GM21529 (cell line): ENCODE data around the gene ANKRD6.
A peak's percentile ranks its signal among the peaks of the same experiment; 100 is the strongest.

Source experiments
- ATAC-seq: cut with Tn5 transposase; IDR thresholded peaks from one replicate; pipeline ENCODE4 v1.9.1; 2021; ENCODE audit not compliant: unreplicated experiment

Gene ANKRD6

GRCh38 chr6:89464295-89464694 lies 31.3 kb downstream of the ANKRD6 start:
- ATAC-seq = no peak

GRCh38 chr6:89467437-89467836 lies 34.5 kb downstream of the ANKRD6 start:
- ATAC-seq = no peak

- ATAC-seq = no peak
Measured at GRCh38 chr6:89468998-89469397, 36.0 kb downstream of the ANKRD6 start.

DNA sequence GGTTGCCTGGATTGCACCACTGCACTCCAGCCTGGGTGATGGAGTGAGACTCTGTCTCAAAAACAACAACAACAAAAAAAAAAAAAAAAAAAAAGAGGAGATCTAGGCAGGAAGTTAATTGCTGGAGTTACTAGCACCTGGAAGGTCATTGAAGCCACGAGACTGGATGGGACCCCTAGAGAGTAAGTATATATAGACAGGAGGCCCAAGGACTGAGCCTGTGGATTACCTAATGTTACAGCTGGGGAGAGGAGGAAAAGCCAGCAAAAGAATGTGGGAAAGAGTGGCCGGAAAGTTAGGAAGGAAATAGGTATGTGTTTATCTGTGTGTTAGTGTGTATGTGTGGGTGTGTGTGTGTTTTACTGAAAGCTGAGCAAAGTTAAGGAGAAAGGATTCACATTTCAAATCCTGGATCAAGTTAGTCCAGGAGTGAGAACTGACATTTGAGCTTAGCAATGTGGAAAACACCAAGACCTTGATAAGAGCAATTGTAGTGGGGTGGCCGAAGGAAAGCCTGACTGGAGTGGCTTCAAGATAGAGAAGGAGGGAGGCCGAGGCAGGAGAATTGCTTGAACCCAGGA lies 38.4 kb downstream of the ANKRD6 start:
- no peak for ATAC-seq

DNA sequence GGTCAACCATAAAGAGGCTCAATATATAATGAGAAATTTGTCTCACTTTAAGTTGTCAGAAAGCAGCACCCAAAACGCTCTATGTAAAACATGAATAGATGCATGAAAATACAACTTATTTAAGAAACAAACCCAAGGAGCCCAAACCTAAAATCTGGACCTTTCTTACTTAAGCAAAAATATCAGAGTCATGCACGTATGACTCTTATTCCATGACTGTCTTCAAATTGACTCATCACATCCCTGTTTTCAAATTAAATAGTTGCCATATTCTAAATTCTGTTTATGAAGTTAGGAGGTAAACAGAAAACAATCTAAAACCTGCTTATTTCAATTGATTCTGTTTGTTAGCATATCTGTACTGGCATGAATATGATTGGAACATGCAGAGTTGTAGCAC lies 42.1 kb downstream of the ANKRD6 start:
- no peak for ATAC-seq

- ATAC-seq = peak; percentile 56
Measured at GRCh38 chr6:89475634-89476033, 42.7 kb downstream of the ANKRD6 start.

- no peak for ATAC-seq
Measured at GRCh38 chr6:89479897-89480296, 46.9 kb downstream of the ANKRD6 start.

GRCh38 chr6:89481695-89482094 lies 48.7 kb downstream of the ANKRD6 start:
- no peak for ATAC-seq

GRCh38 chr6:89482126-89482525 lies 49.2 kb downstream of the ANKRD6 start:
- no peak for ATAC-seq

- ATAC-seq = no peak
Measured at GRCh38 chr6:89483111-89483720, 50.3 kb downstream of the ANKRD6 start.

GRCh38 chr6:89485320-89485719 lies 52.4 kb downstream of the ANKRD6 start:
- ATAC-seq = no peak

- ATAC-seq = no peak
Measured at GRCh38 chr6:89487864-89488263, 54.9 kb downstream of the ANKRD6 start.

DNA sequence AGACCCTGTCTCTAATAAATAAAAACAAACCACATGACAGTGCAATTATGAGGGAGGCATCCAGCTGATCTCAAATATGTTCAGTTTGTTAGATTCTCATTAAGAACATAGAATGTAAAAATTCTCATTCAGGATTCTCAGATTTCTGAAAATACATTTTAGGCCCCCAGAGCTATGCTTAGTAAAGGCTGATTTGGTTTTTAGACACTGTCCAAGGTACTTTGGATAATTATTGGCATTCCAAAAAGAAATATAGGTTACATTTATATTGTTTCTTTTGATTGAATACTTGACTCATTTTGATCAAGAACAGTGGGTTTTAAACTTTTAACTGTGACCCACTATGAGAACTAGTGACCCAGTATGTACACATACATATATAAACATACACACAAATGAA lies 55.5 kb downstream of the ANKRD6 start:
- ATAC-seq = no peak

DNA sequence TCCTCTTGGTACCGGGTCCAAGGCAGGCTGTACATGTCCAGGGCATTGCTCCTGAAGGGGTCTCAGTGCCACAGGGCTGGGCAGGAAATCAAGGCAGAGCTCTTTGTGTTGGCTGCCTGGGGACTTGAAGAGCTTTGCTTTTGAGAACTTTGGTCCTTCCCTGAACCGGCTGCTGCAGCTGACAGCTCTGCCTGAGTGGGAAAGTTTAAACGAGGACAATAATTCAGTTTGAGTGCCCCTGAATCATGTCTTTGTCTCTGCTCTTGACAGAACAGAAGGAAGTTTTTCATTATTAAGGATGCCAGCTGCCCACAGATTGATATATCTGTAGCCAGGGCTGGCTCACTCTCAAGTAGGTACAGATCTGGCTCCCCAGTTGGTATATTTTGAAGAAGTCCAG lies 56.1 kb downstream of the ANKRD6 start:
- ATAC-seq = no peak

GRCh38 chr6:89492025-89492640 lies 59.2 kb downstream of the ANKRD6 start:
- ATAC-seq = no peak

DNA sequence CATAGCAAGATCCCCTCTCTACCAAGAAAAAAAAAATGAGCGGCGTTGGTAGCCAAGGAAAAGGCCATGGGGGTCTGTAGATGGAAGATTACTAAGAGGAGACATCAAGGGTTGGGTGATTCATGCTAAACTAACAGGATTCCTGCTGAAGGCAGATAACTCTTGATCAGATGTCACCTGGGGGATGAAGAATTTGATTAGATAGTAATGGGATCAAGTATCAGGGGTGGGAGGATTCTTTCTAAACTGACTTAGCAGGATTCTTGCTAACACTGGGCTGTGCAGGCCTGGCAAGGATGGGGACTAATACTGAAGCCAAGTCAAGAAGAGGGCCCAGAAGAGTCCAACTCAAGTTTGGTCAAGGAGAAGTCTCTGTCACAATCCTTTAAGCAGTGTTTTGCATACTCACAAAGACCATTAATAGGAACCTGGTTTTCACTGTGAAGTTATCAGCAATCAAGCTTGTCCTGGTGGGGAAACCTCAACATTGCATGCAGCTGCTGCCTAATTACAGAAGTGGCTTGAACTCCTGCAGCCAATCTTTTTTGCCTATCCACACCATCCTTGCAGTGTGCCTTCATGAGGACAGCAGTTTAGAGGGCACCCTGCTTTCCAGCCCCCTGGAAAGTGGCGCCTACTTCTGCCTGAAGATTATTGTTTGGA lies 61.3 kb downstream of the ANKRD6 start:
- ATAC-seq = no peak

DNA sequence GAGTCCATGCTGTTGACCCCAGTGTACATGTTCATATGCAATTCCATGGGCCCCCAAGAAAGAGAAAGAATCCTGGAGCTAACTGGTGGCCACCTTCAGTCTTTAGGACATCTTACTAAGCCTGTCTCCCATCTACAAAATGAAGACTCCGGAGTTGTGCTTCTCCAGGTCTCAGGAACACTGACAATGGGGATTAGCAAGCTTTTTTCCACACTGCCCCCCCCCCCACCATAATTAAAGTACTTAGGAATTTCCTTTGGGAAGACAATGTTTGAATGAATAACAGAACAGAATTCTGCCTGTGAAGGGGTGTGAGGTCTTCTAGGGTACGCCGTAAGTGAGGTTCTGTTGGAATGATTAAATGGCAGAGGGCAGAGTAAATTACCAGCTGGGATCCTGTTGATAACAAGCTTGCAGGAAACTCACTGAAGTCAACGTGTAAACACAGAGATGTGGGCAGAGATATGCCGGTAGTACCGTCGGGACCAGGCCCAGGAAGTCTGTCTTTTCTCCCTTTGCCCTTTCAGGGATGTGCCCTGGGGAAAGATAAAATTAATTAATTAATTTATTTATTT lies 63.1 kb downstream of the ANKRD6 start:
- ATAC-seq = no peak

GRCh38 chr6:89500611-89501010 lies 67.7 kb downstream of the ANKRD6 start:
- no peak for ATAC-seq

- ATAC-seq = no peak
Measured at GRCh38 chr6:89501222-89501621, 68.3 kb downstream of the ANKRD6 start.

DNA sequence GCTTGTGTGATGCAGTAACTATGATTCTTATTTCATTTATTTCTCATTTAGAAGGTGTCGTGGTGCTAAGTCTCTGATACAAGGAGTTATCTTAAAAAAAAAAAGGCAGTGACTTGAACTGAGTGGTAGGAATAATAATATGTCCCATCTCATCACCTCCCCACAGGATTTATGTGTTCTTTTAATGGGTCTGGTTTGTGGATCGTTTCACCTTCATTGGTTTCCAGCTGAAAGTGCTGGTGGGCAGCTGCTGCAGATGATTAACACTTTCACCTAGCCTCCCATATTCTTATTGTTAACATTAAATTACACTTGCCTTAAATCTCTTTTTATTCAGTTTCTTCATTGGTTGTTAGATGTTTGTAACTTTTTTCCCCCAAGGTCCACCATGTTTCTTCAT lies 68.8 kb downstream of the ANKRD6 start:
- ATAC-seq = no peak

- no peak for ATAC-seq
Measured at GRCh38 chr6:89503641-89504040, 70.7 kb downstream of the ANKRD6 start.

GRCh38 chr6:89505847-89506246 lies 72.9 kb downstream of the ANKRD6 start:
- no peak for ATAC-seq
